HG02970 (cell line): Measurements from ENCODE around the gene BTN3A1.
"Not testable (repeated sequence)": the region's sequence is repeated elsewhere in the genome, so short reads cannot be mapped to it uniquely, and the experiment has no call there.

Experiments used
- ATAC-seq: cut with Tn5 transposase; IDR thresholded peaks from one replicate; pipeline ENCODE4 v1.9.1; 2021; ENCODE audit warnings: mild to moderate bottlenecking, moderate library complexity, moderate number of reproducible peaks; ENCODE audit not compliant: unreplicated experiment, low FRiP score

The BTN3A1 gene

DNA sequence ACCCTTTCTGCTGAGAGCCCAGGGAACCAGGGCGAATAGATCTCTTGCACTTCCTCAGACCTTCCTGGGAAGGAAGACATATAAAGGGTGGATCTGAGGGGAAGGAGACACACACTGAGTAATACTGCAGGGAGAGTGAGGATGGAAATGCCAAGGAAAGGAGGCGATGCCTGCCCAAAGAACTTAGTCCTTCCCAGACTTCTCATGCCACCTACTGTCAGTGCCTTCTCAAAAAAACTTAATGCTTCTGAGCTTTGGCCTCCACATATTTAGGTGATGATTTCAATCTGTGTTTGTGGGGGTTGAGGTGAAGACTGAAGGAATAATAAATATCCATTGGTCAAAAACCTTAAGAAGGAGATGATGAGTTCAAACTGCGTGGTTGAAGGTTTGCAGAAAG lies 9.7 kb downstream of the BTN3A1 start:
- no peak for ATAC-seq

DNA sequence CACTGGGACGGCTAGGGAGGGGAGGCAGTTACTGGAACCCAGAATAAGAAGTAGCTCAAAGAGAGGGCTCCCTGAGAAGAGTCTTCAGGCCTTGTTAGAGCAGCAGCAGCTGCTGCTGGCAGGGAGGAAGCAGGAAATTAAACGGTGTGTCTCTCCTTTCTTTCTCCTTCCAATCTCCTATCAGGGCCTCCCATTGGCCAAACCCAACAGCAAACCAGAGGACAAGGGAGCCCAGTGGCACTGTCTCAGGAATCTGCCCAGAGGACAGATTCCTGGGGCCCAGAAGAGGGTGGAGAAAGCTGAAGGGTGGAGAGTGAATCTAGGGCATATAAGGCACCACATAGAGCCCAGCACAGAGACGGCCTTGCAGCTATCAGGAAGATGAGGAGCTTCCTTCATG lies 10.2 kb downstream of the BTN3A1 start:
- no peak for ATAC-seq

DNA sequence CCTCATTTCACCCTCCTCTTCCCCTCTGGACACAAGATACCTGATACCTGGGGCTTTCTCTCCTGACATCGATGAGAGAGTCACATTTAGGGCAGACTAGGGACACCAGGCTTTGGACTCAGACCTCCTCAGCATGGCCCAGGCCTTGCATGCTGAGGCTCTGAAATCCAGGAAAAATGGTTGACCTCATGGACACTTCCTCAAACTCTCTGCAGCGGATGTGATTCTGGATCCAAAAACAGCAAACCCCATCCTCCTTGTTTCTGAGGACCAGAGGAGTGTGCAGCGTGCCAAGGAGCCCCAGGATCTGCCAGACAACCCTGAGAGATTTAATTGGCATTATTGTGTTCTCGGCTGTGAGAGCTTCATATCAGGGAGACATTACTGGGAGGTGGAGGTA lies 10.9 kb downstream of the BTN3A1 start:
- no peak for ATAC-seq

DNA sequence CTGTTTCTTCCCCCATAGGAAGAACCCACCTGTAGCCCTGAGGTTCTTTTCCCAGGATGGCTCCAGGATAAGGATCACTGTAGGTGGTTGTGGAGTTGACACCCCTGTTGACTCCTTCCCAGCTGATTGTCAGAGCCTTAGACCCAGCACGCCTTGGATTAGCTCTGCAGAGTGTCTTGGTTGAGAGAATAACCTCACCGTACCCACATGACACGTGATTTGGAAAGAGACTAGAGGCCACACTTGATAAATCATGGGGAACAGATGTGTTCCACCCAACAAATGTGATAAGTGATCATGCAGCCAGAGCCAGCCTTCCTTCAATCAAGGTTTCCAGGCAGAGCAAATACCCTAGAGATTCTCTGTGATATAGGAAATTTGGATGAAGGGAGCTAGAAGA lies 12.2 kb downstream of the BTN3A1 start:
- ATAC-seq, result no peak

DNA sequence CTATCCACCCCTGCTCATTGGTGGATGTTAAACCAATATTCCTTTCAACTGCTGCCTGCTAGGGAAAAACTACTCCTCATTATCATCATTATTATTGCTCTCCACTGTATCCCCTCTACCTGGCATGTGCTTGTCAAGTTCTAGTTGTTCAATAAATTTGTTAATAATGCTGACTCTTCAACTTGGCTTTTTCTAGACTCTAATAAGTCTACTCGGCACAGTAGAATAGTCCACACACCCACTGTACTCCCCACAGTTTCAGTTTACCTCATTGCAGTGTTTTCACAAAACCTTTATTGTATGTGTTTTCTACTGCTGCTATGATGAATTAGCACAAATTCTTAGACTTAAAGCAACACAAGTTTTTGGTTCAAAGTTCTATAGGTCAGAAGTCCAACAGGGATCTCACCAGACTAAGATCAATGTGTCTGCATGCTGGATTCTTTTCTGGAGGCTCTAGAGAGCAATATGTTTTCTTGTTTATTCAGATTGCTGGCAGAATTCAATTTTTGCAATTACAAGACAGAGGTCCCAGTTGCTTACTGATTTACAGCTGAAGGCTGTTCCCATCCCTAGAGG lies 13.1 kb downstream of the BTN3A1 start:
- no peak for ATAC-seq

DNA sequence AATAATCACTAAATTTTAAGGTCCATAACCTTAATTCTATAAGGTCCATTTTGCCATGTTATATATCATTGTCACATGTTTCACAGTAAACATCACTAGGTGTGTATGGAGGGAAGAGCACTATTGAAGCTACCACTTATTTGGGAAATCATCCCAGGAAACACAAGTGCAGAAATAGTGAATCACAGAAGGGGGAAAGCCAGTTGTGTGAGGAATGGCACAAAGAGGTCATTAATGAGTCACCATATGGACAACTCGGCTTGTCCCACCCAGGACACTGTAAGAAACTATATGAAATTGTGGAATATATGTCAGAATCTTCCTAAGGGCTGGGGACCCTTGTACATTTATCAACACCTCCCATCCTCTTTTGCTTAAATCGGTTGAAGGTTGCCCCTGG lies 13.7 kb downstream of the BTN3A1 start:
- ATAC-seq, result no peak

DNA sequence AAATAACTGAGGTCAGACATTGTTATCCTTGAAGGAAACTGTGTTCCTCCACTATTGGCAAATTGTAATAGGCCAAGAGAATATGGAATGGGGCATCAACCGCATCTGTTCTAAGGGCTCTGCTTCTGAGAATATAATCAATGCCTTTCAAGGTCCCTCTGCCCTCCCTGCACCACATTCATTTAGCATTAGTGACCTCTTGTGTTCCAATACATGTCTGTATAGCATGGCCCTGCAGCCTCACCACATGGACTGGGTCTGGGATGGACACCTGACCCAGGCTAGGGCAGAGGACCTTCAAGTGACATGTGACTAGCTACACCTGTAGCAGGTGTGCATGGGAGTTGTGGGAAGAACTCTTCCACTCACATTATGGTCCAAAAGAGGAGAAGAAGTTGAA lies 14.2 kb downstream of the BTN3A1 start:
- ATAC-seq, result no peak

DNA sequence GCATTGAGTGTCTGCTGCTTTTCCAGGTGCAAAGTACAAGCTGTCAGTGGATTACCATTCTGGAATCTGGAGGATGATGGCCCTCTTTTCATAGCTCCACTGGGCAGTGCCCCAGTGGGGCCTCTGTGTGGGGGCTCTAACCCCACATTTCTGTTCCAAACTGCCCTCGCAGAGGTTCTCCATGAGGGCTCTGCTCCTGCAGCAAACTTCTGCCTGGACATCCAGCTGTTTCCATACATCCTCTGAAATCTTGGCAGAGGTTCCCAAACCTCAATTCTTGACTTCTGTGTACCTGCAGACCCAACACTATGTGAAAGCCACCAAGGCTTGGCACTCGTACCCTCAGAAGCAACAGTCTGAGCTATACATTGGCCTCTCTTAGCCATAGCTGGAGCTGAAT lies 16.0 kb downstream of the BTN3A1 start:
- not testable (repeated sequence) for ATAC-seq

DNA sequence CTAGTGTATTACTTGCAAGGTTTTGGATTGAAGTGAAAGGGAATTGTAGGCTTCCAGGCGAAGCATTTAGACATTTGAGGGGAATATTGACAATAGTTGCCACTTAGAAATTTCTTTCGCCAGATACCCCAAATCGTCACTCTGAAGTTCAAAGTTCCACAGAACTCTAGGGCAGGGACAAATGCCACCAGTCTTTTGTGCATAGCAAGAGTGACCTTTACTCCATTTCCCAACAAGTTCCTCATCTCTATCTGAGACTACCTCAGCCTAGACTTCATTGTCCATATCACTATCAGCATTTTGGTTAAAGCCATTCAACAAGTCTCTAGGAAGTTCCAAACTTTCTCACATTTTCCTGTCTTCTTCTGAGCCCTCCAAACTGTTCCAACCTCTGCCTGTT lies 16.7 kb downstream of the BTN3A1 start:
- ATAC-seq, result not testable (repeated sequence)

DNA sequence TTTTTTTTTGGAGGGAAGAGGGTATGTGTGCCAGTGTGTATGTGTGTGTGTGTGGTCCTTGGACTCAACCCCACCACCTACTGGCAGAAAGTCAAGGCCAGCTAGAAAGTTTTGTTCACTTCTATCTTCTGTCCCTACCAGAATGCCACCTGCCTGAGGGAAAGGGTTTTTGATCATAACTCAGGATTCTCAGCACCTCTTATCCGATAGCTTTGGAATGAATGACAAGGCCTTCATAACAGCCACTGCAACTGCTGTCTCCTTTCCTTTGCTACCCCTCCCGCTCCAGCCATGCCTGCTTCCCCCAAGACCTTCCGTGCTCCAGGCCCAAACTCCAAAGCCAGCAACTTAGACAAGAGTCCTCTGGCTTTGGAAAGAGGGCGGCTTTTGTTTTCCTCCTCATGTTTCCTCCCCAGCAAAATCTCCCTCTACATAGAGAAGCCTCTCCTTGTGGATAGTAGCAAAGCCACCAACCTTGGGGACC lies 18.7 kb downstream of the BTN3A1 start:
- ATAC-seq, result peak; percentile 14

DNA sequence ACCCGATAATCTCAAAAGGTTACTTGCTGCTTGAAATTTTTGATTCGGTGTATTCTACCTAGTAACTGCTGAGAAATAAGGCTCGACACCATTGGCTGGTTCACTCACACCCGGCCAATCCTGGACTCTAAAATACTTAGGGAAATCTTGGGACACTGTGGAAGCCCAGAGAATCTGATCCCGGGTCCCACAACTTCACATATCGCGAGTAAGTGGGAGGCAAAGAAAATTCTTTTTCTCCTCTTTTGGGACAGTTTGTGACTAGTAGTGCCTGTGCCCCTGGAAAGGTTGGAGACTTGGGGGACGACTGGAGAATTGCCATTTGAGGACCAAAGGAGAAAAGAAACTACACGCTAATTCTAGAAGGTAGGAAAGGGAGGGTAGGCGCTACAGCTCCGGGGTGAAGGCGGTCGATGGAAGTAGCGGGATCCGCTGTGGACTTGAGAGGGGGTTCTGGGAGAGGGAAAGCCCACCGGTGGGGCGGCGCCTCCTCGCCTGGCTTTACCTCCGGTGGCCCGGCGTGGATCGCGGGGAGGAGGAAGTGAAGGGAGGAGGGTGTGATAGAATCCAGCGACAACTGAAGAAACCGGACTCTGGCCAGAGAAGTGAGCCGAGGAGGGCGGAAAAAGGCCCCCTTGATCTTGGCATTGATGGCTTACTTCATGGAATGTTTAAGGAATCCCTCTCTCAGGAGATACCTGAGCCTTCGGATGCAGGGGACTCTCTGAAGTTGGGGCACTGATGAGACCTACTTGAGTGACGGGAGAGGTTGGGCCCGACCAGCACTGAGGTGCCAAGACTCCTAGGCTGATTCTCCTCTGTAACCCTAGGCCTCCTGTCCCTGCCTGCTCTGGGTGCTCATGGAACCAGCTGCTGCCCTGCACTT lies 19.4 kb downstream of the BTN3A1 start:
- ATAC-seq, result peak; percentile 84

DNA sequence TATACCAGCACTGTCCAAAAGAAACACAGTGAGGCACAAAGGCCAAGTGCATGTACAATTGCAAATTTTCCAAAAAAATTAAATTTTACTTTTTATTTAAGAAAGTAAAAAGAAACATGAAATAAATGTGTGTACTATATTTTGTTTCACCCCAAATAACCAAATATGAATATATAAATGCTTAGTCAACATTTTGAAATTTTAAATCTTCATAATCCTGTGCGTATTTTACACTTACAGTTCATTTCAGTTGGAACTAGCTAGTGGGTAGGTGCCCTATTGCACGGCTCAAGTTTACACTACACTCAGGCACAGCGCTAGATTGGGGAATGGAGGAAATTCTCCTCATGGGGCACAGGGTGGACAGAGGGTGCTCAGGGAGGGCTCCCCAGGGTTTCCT lies 20.3 kb downstream of the BTN3A1 start:
- ATAC-seq, result no peak

DNA sequence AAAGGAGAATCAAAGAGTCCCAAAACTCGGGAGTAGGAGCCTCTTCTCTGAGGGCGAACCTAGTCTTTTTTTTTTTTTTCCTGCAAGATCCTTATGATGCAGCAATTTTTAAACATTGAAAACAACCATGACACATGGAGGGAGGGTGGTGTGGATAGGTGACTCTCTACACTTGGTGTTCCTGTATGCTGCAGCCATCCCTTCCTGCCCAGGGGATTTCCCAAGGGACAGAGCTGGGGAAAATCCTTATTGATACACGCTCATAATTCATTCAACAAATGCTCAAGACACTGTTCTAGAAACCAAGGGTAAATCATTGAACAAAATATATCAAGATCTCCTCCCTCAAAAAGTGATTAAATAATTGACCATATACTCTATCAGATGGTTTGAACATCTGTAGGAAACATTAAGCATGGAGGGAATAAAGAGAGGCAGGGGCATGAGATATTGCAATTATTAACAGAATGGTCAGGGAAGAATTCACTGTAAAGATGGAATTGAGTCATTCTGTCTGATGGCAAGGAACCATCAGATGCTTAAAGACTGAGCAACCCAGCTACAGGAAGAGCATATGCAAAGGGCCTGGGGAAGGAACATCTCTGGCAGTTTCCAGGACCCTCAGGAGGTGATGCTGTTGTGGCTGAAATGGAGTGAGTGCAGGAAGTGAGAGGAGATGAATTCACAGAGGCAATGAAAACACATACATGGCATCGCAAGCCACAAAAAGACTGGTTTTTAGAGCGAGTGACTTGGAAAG lies 24.8 kb downstream of the BTN3A1 start:
- no peak for ATAC-seq

DNA sequence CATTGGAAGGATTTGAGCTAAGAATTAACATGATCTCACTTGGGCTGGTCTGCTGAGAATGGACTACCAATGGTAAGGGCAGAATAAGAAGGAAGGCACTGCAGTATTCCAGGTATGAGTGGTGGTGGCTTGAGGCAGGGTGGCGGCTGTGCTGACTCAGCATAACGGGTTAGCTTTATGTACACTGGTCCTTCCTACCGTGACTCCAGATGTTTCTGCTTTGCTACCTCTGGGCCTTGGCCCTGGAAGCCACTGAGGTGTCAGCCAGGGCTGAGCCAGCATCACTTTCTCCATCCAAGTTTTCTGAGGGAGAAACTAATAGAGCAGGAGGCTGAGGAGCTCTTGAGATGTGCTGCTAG lies 25.4 kb downstream of the BTN3A1 start:
- ATAC-seq, result no peak

DNA sequence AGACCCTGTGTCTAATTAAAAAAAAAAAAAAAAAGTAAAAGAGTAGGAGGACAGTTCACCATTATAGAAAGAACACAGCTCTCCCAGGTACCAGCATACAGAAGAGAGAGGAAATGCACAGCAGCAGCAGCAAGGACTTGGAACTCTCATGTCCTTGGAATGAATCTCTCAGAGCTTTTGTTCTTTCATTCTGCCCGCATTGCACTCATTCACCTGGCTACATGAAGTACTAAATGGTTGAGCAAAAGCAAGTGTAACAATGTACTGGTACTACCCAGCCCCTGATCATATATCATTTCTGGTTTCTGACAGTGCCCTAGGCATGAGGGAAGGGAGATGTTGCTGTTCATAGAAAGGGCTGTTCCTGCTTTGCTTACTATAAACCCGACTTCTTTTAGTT lies 26.1 kb downstream of the BTN3A1 start:
- ATAC-seq, result no peak

DNA sequence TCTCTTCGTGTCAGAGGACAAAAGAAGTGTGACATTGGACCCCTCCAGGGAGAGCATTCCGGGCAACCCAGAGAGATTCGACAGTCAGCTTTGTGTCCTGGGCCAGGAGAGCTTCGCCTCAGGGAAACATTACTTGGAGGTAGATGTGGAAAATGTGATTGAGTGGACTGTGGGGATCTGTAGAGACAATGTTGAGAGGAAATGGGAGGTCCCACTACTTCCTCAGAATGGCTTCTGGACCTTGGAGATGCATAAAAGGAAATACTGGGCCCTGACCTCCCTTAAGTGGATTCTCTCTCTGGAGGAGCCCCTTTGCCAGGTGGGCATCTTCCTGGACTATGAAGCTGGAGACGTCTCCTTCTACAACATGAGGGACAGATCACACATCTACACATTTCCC lies 28.7 kb downstream of the BTN3A1 start:
- ATAC-seq, result no peak

DNA sequence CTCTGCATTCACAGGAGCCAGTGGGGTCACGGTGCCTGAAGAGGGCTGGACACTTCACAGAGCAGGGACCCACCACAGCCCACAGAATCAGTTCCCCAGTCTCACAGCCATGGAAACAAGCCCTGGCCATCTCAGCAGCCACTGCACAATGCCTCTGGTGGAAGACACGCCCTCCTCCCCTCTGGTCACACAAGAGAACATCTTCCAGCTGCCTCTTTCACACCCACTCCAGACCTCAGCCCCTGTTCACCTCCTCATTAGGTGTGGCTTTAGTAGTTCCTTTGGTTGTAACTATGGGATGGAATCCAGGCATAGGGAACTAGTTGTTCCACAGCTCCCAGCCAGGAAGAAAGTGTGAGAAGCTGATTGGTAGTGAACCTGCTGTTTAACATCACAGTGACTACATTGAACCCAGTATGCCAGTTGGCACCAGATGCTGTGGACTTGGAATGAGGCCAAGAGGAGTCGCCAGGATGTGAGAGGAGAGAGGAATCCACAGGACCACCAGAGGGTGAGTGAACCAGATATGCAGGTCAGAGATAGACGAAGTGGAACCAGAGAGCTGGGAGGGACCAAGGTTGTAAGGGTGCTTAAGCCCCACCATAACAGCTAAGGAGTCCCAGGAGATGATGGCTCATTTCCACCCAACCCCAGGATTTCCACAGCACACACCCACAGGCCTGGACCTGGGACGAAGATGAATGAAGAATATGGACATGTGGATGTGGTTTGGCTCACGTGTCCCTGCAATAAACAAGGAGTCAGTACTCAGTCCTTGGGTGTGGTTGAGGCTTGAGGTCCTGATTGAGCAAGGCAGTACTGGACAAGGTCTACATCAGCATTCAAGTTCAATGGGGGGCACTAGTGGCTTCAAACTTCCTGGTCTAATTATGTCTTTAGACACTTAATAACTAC lies 29.4 kb downstream of the BTN3A1 start:
- ATAC-seq, result no peak

DNA sequence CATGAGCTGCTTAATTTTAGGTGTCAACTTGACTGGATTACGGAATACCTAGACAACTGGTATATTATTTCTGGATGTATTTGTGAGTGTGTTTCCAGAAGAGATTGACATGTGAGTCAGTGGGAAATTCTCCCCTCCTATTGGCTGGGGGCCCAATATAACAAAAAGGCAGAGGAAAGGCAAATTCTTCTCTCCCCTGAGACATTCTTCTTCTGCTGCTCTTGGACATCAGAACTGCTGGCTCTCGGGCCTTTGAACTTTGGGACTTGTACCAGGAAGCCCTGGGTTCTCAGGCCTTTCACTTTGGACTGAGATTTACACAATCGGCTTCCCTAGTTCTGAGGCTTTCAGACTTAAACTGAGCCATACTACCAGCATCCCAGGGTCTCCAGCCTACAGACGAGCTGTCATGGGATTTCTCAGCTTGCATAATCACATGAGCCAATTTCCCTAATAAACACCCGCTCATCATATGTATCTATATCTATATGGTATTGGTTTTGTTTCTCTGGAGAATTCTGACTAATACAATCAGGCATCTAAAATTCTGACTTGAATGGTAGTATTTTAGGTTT lies 30.6 kb downstream of the BTN3A1 start:
- no peak for ATAC-seq

DNA sequence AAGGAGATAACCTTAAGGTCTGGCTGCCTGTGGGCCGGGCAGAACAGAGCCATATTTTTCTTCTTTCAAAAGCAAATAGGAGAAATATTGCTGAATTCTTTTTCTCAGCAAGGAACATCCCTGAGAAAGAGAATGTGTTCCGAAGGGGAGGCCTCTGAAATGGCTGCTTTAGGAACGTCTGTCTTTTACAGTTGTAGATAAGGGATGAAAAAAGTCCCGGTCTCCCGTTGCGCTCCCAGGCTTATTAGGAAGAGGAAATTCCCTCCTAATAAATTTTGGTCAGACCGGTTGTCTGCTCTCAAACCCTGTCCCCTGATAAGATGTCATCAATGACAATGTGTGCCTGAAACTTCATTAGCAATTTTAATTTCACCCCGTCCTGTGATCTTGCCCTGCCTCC lies 31.6 kb downstream of the BTN3A1 start:
- ATAC-seq, result not testable (repeated sequence)

DNA sequence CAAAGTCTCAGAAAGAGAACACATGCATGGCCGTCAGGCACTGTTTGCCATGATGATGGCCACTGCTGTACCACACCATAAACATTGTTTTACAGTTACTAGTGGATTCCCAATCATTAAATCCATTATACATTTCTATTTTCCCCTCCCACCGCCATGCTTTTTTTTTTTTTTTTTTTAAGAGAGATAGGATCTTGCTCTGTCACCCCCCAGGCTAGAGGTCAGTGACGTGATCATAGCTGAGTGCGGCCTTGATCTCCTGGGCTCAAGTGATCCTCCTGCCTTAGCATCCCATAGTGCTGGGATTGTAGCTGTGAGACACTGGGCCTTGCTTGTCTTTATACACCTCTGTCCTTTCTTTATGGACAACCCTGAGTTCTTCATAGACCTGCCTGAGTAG lies 33.9 kb downstream of the BTN3A1 start:
- no peak for ATAC-seq
